Ectodermal cell (in vitro differentiated cells): Measurements from ENCODE around the gene SUGCT.
"Not testable (repeated sequence)": the region's sequence is repeated elsewhere in the genome, so short reads cannot be mapped to it uniquely, and the experiment has no call there.

ENCODE experiments used
- H3K27ac ChIP-seq: 2 replicates; pipeline ENCODE4 v1.7.0; 2013; ENCODE audit warnings: mild to moderate bottlenecking, low read depth, low read length; ENCODE audit not compliant: insufficient read depth, poor library complexity, severe bottlenecking
- H3K27me3 ChIP-seq: 2 replicates; pipeline ENCODE4 v1.7.0; 2013; ENCODE audit warnings: mild to moderate bottlenecking, low read length; ENCODE audit not compliant: insufficient read depth, control insufficient read depth, poor library complexity, severe bottlenecking
- H3K36me3 ChIP-seq: one replicate; pipeline ENCODE4 v1.7.0; 2013; ENCODE audit warnings: low read length; ENCODE audit not compliant: control insufficient read depth, insufficient read depth
- H3K4me1 ChIP-seq: one replicate; pipeline ENCODE4 v1.7.0; 2013; ENCODE audit warnings: low read length; ENCODE audit not compliant: control insufficient read depth, insufficient read depth
- H3K4me3 ChIP-seq: 2 replicates; pipeline ENCODE4 v1.7.0; 2013; ENCODE audit warnings: low read depth, low read length, control low read depth; ENCODE audit not compliant: insufficient read depth
- H3K9me3 ChIP-seq: 2 replicates; pipeline ENCODE4 v1.7.0; 2013; ENCODE audit warnings: mild to moderate bottlenecking, low read length, moderate library complexity; ENCODE audit not compliant: control insufficient read depth
- WGBS, 2 experiments: methylation state at CpG; one replicate each; pipeline ENCODE4 v1.1.7; 2013; ENCODE audit warnings: missing lambda C conversion rate in 2 of 2; 5-methylcytosine and 5-hydroxymethylcytosine counted together

Gene SUGCT

GRCh38 chr7:40165216-40165615 lies 30.4 kb downstream of the SUGCT start:
- WGBS, 2 experiments = 88 to 94% methylated on average over 1 of the region's 1 CpG
- Histone ChIP-seq H3K4me1 (no peaks in the 10 kb centered on the region), H3K36me3 (no peaks in the 10 kb centered on the region), H3K27ac (no peak overlapping the region), H3K27me3 (no peaks in the 10 kb centered on the region), H3K4me3 (no peak overlapping the region), H3K9me3 (no peaks in the 10 kb centered on the region)

- Histone ChIP-seq H3K4me3 (no peak overlapping the region), H3K9me3 (no peaks in the 10 kb centered on the region), H3K4me1 (no peaks in the 10 kb centered on the region), H3K36me3 (no peaks in the 10 kb centered on the region), H3K27me3 (no peaks in the 10 kb centered on the region), H3K27ac (no peak overlapping the region)
- WGBS, 2 experiments = 95 to 98% methylated on average over 3 of the region's 3 CpGs
These were observed 32.5 kb downstream of the SUGCT start for GRCh38 chr7:40167291-40167690.

GRCh38 chr7:40168266-40168665 lies 33.5 kb downstream of the SUGCT start:
- H3K36me3 ChIP-seq, H3K4me3 ChIP-seq, H3K27me3 ChIP-seq, H3K4me1 ChIP-seq, H3K9me3 ChIP-seq, H3K27ac ChIP-seq: not testable (repeated sequence)
- WGBS, 2 experiments = 95 to 96% methylated on average over 3 of the region's 3 CpGs

- WGBS, 2 experiments = 96 to 97% methylated on average over 12 to 13 of the region's 13 CpGs
- not testable (repeated sequence) for H3K36me3 ChIP-seq, H3K4me1 ChIP-seq, H3K27me3 ChIP-seq, H3K27ac ChIP-seq, H3K9me3 ChIP-seq, H3K4me3 ChIP-seq
These were observed 38.3 kb downstream of the SUGCT start for GRCh38 chr7:40173121-40173520.

- not testable (repeated sequence) for H3K36me3 ChIP-seq, H3K27me3 ChIP-seq, H3K4me3 ChIP-seq, H3K27ac ChIP-seq, H3K9me3 ChIP-seq, H3K4me1 ChIP-seq
- 92 to 93% methylated on average over 6 of the region's 6 CpGs for WGBS, 2 experiments
These were observed 40.5 kb downstream of the SUGCT start for GRCh38 chr7:40175256-40175655.

- WGBS, 2 experiments = 95 to 96% methylated on average over 8 to 9 of the region's 9 CpGs
- no peaks in the 10 kb centered on the region for H3K9me3 ChIP-seq
These were observed 41.1 kb downstream of the SUGCT start for GRCh38 chr7:40175725-40176510.

GRCh38 chr7:40177071-40177470 lies 42.3 kb downstream of the SUGCT start:
- 94 to 96% methylated on average over 1 to 2 of the region's 5 CpGs for WGBS, 2 experiments
- Histone ChIP-seq H3K4me1 (no peaks in the 10 kb centered on the region), H3K4me3 (no peak overlapping the region), H3K9me3 (no peaks in the 10 kb centered on the region), H3K27me3 (no peaks in the 10 kb centered on the region), H3K36me3 (no peaks in the 10 kb centered on the region), H3K27ac (no peak overlapping the region)

More at GRCh38 chr7:40175725-40176510, 41.1 kb downstream of the SUGCT start:
- Histone ChIP-seq H3K27ac (no peak overlapping the region), H3K4me1 (no peaks in the 10 kb centered on the region), H3K4me3 (no peak overlapping the region), H3K36me3 (no peaks in the 10 kb centered on the region), H3K27me3 (no peaks in the 10 kb centered on the region)

- no peak overlapping the region for H3K4me3 ChIP-seq
- 93 to 97% methylated on average over 4 of the region's 4 CpGs for WGBS, 2 experiments
- no peaks in the 10 kb centered on the region for H3K4me1 ChIP-seq
- H3K9me3 ChIP-seq = no peaks in the 10 kb centered on the region
- no peaks in the 10 kb centered on the region for H3K36me3 ChIP-seq
- H3K27ac ChIP-seq = no peak overlapping the region
- H3K27me3 ChIP-seq = no peaks in the 10 kb centered on the region
These were observed 47.6 kb downstream of the SUGCT start for GRCh38 chr7:40182452-40182851.

- no peaks in the 10 kb centered on the region for H3K27me3 ChIP-seq
- no peaks in the 10 kb centered on the region for H3K9me3 ChIP-seq
- no peaks in the 10 kb centered on the region for H3K36me3 ChIP-seq
- H3K4me3 ChIP-seq = no peak overlapping the region
- no peak overlapping the region for H3K27ac ChIP-seq
- H3K4me1 ChIP-seq = no peaks in the 10 kb centered on the region
- 72 to 80% methylated on average over 1 of the region's 1 CpG for WGBS, 2 experiments
These were observed 51.8 kb downstream of the SUGCT start for GRCh38 chr7:40186586-40186985.

- H3K27me3 ChIP-seq = no peaks in the 10 kb centered on the region
- 94% methylated on average over 2 of the region's 2 CpGs for WGBS, 2 experiments
- no peak overlapping the region for H3K4me3 ChIP-seq
- H3K36me3 ChIP-seq = no peaks in the 10 kb centered on the region
- H3K4me1 ChIP-seq = no peaks in the 10 kb centered on the region
- no peak overlapping the region for H3K27ac ChIP-seq
- no peaks in the 10 kb centered on the region for H3K9me3 ChIP-seq
These were observed 57.2 kb downstream of the SUGCT start for GRCh38 chr7:40192036-40192435.
